Measurements from ENCODE around the gene ARHGEF35. TPM values are rescaled to one million over a fixed set of nuclear protein-coding genes. Genes with fewer than 3 reads are reported as not detected.
"Not testable (repeated sequence)": the region's sequence is repeated elsewhere in the genome, so short reads cannot be mapped to it uniquely, and the experiment has no call there.

Gene ARHGEF35
- total RNA-seq, 1 donor: 2.7 TPM

- H3K4me3 ChIP-seq (ENCODE audit: low read depth, low read length); DNase-seq (ENCODE audit: low read depth): not testable (repeated sequence)
Measured at GRCh38 chr7:144188578-144189171, 7.0 kb downstream of the ARHGEF35 start.

- not testable (repeated sequence) for DNase-seq (ENCODE audit: low read depth); H3K4me3 ChIP-seq (ENCODE audit: low read depth, low read length)
Measured at GRCh38 chr7:144187848-144188247, 7.8 kb downstream of the ARHGEF35 start.

GRCh38 chr7:144183166-144183565 is 12.5 kb downstream of the ARHGEF35 start, which contains the start of gene CTAGE4:
Gene CTAGE4, plus strand, starts transcription at chr7:144183466. Its CDS starts 38 bp downstream, at chr7:144183504.
- H3K4me3 ChIP-seq (ENCODE audit: low read depth, low read length): not testable (repeated sequence)

GRCh38 chr7:144179165-144179479 is 16.5 kb downstream of the ARHGEF35 start:
- not testable (repeated sequence) for H3K4me3 ChIP-seq (ENCODE audit: low read depth, low read length); DNase-seq (ENCODE audit: low read depth)

More at GRCh38 chr7:144183166-144183565, 12.5 kb downstream of the ARHGEF35 start, which contains the start of gene CTAGE4:
- DNase-seq (ENCODE audit: low read depth): not testable (repeated sequence)

- not testable (repeated sequence) for H3K4me3 ChIP-seq (ENCODE audit: low read depth, low read length)
- peak; percentile 48 for TF ChIP-seq CTCF (IDR thresholded peaks at IDR 0.05; ENCODE audit: insufficient read depth, low read length)
- DNase-seq (ENCODE audit: low read depth): peak; percentile 45
Measured at GRCh38 chr7:144178380-144179164, 17.1 kb downstream of the ARHGEF35 start.

- TF ChIP-seq CTCF (IDR thresholded peaks at IDR 0.05; ENCODE audit: insufficient read depth, low read length): no peak
- no peak for DNase-seq (ENCODE audit: low read depth)
- H3K4me3 ChIP-seq (ENCODE audit: low read depth, low read length): no peak overlapping the region
Measured at GRCh38 chr7:144174613-144175012, 21.0 kb downstream of the ARHGEF35 start.

- not testable (repeated sequence) for DNase-seq (ENCODE audit: low read depth); H3K4me3 ChIP-seq (ENCODE audit: low read depth, low read length)
Measured at GRCh38 chr7:144171594-144172350, 23.9 kb downstream of the ARHGEF35 start.

- no peak overlapping the region for H3K4me3 ChIP-seq (ENCODE audit: low read depth, low read length)
- no peak for TF ChIP-seq CTCF (IDR thresholded peaks at IDR 0.05; ENCODE audit: insufficient read depth, low read length)
Measured at GRCh38 chr7:144164784-144165183, 30.8 kb downstream of the ARHGEF35 start.

GRCh38 chr7:144158861-144159260 is 36.8 kb downstream of the ARHGEF35 start:
- no peak for DNase-seq (ENCODE audit: low read depth)
- TF ChIP-seq CTCF (IDR thresholded peaks at IDR 0.05; ENCODE audit: insufficient read depth, low read length): no peak
- no peak overlapping the region for H3K4me3 ChIP-seq (ENCODE audit: low read depth, low read length)

More at GRCh38 chr7:144164784-144165183, 30.8 kb downstream of the ARHGEF35 start:
- DNase-seq (ENCODE audit: low read depth): no peak

Data from fibroblast of the aortic adventitia (primary cell).